Bronchial epithelial cell (primary cell): ENCODE data around the gene ABHD18. TPM values are rescaled to one million over a fixed set of nuclear protein-coding genes. Genes with fewer than 3 reads are reported as not detected.
A peak's percentile ranks its signal among the peaks of the same experiment; 100 is the strongest.
"Not testable (repeated sequence)": the region's sequence is repeated elsewhere in the genome, so short reads cannot be mapped to it uniquely, and the experiment has no call there.

ENCODE experiments used
- DNase-seq: peaks from one replicate; pipeline ENCODE4 v3.0.0-alpha.2; 2010; ENCODE audit warnings: low read depth
- FAIRE-seq: peaks from 2 replicates; lab custom pipeline; 2011; peaks lifted over from hg19 to GRCh38; lab: Jason Lieb, UNC
- H3K27me3 ChIP-seq: 2 replicates; pipeline ENCODE4 v1.5.1; 2011; ENCODE audit warnings: low read length; ENCODE audit not compliant: control insufficient read depth, insufficient read depth
- H3K36me3 ChIP-seq: 2 replicates; pipeline ENCODE4 v1.5.1; 2011; ENCODE audit warnings: low read length; ENCODE audit not compliant: control insufficient read depth, insufficient read depth
- H3K4me3 ChIP-seq: 2 replicates; pipeline ENCODE4 v1.5.1; 2011; ENCODE audit warnings: mild to moderate bottlenecking, low read depth, low read length, control low read depth
- CTCF ChIP-seq: IDR thresholded peaks from 2 replicates; pipeline ENCODE4 v1.5.1; 2011; ENCODE audit warnings: mild to moderate bottlenecking, moderate library complexity, low read length, control low read depth, inconsistent platforms; ENCODE audit not compliant: insufficient read depth, severe bottlenecking
- total RNA-seq: library from RNA; depleted of rRNA; stranded (reverse); fragments of >200 nt; gene quantifications from 2 replicates; pipeline ENCODE4 v1.2.1, GENCODE V29; 2014

The ABHD18 gene
- total RNA-seq, 1 donor from 2014 or later, result 7.1 TPM

- TF ChIP-seq CTCF, result no peak
- no peak for FAIRE-seq
- no peak overlapping the region for H3K4me3 ChIP-seq
- DNase-seq, result no peak
- H3K27me3 ChIP-seq, result no peaks in the 10 kb centered on the region
- H3K36me3 ChIP-seq, result no peaks in the 10 kb centered on the region
These were observed 17.2 kb downstream of the ABHD18 start for GRCh38 chr4:127982445-127982844.

DNA sequence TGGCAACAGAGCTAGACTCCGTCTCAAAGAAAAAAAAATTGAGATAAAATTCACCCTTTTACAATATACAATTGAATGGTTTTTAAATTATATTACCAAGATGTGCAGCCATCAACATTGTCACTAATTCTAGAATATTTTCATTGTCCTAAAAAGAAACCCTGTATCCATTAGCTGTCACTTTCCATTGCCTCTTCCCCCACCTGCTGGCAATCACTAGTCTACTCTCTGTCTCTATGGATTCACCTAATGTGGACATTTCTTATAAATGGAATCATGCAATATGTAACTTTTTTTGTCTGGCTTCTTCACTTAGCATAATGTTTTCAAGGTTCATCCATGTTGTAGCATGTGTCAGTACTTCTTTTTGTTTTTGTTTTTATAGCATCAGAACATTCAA lies 20.8 kb downstream of the ABHD18 start:
- Histone ChIP-seq H3K4me3 (no peak overlapping the region), H3K27me3 (no peaks in the 10 kb centered on the region), H3K36me3 (no peaks in the 10 kb centered on the region)
- DNase-seq, result no peak
- FAIRE-seq, result no peak
- peak; percentile 14 for TF ChIP-seq CTCF

GRCh38 chr4:127988638-127989037 lies 23.4 kb downstream of the ABHD18 start:
- H3K27me3 ChIP-seq, result no peaks in the 10 kb centered on the region
- H3K4me3 ChIP-seq, result no peak overlapping the region
- no peak for TF ChIP-seq CTCF
- DNase-seq (no peak), FAIRE-seq (no peak)
- no peaks in the 10 kb centered on the region for H3K36me3 ChIP-seq

GRCh38 chr4:127993151-127993550 lies 27.9 kb downstream of the ABHD18 start:
- DNase-seq (no peak), FAIRE-seq (no peak)
- Histone ChIP-seq H3K4me3 (no peak overlapping the region), H3K27me3 (no peaks in the 10 kb centered on the region), H3K36me3 (no peaks in the 10 kb centered on the region)
- TF ChIP-seq CTCF, result no peak

DNA sequence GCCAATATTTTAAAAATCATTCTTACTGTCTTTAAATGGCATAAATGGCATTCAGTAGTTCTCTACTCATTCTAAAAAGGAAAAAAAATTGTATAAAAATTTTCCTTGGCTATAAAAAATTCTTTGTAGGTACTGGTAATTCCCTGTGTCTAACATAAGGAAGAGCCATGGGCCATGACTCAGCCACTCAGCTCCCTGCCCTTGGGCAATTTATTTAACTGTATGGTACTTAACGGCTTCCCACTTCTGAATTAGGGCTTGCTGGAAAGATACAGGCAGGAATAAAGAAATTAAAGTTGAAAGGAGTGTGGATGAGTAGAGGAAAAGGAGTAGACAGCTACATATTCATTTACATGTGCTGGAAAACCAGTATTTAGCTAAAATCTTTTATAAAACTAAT lies 30.6 kb downstream of the ABHD18 start:
- DNase-seq (peak; percentile 81), FAIRE-seq (no peak)
- H3K4me3 ChIP-seq, result no peak overlapping the region
- no peaks in the 10 kb centered on the region for H3K27me3 ChIP-seq
- no peaks in the 10 kb centered on the region for H3K36me3 ChIP-seq
- TF ChIP-seq CTCF, result no peak

DNA sequence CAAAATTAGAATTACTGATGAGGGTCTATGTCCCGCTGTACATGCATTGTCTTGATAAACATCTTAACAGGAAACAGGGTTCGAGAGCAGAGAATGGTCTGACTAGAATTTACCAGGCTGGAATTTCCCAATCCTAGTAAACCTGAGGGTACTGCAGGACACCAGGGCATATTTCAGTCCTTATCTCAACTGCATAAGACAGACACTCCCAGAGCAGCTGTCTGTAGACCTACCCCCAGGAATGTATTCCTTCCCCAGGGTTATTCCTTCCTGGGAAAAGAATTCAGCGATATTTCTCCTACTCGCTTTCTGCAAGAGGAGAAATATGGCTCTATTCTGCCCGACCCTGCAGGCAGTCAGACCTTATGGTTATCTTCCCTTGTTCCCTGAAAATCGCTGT lies 31.3 kb downstream of the ABHD18 start:
- H3K36me3 ChIP-seq, H3K27me3 ChIP-seq, H3K4me3 ChIP-seq, DNase-seq, FAIRE-seq: not testable (repeated sequence)
